ENCODE results near the gene INIP.

GRCh38 chr9:112719696-112720095 lies 1.8 kb upstream of the INIP start:
- TF ChIP-seq, protein P1, sequence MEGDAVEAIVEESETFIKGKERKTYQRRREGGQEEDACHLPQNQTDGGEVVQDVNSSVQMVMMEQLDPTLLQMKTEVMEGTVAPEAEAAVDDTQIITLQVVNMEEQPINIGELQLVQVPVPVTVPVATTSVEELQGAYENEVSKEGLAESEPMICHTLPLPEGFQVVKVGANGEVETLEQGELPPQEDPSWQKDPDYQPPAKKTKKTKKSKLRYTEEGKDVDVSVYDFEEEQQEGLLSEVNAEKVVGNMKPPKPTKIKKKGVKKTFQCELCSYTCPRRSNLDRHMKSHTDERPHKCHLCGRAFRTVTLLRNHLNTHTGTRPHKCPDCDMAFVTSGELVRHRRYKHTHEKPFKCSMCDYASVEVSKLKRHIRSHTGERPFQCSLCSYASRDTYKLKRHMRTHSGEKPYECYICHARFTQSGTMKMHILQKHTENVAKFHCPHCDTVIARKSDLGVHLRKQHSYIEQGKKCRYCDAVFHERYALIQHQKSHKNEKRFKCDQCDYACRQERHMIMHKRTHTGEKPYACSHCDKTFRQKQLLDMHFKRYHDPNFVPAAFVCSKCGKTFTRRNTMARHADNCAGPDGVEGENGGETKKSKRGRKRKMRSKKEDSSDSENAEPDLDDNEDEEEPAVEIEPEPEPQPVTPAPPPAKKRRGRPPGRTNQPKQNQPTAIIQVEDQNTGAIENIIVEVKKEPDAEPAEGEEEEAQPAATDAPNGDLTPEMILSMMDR (IDR thresholded peaks at IDR 0.05 in 4 of 5, conservative IDR thresholded peaks at IDR 0.05 in 1 of 5) = no peak
- no peak for TF ChIP-seq POLR2A (IDR thresholded peaks at IDR 0.05)
